WTC11 (cell line): ENCODE results near the gene GNL1. TPM values are rescaled to one million over a fixed set of nuclear protein-coding genes. Genes with fewer than 3 reads are reported as not detected.

Source experiments
- AR ChIP-seq: fragments of 250-450 bp; sonication (Bioruptor Pico); IDR thresholded peaks from 2 replicates; pipeline ENCODE4 v1.9.0; 2021; ENCODE audit warnings: mild to moderate bottlenecking
- ELF4 ChIP-seq: sonication (generic); formaldehyde crosslinking; IDR thresholded peaks from 2 replicates; pipeline ENCODE4 v1.8.1; 2022; ENCODE audit warnings: low read depth, mild to moderate bottlenecking, moderate library complexity, missing genetic modification reagents
- FOXJ3 ChIP-seq: sonication (generic); formaldehyde crosslinking; IDR thresholded peaks from 2 replicates; pipeline ENCODE4 v1.9.0; 2021; ENCODE audit warnings: missing genetic modification reagents, mild to moderate bottlenecking, borderline replicate concordance
- FOXP1 ChIP-seq: sonication (generic); formaldehyde crosslinking; IDR thresholded peaks from 2 replicates; pipeline ENCODE4 v1.8.0; 2022; ENCODE audit warnings: missing genetic modification reagents, mild to moderate bottlenecking, moderate library complexity, borderline replicate concordance
- JUN ChIP-seq: sonication (generic); formaldehyde crosslinking; IDR thresholded peaks from 2 replicates; pipeline ENCODE4 v1.8.0; 2023; ENCODE audit warnings: mild to moderate bottlenecking, missing genetic modification reagents
- NFYB ChIP-seq: sonication (generic); formaldehyde crosslinking; conservative IDR thresholded peaks from 2 replicates; pipeline ENCODE4 v1.8.0; 2022; ENCODE audit warnings: low read depth, missing genetic modification reagents
- NR2C2 ChIP-seq: sonication (generic); formaldehyde crosslinking; IDR thresholded peaks from 2 replicates; pipeline ENCODE4 v1.8.0; 2022; ENCODE audit warnings: mild to moderate bottlenecking, missing genetic modification reagents
- OVOL2 ChIP-seq: fragments of 250-450 bp; sonication (Bioruptor Pico); IDR thresholded peaks from 2 replicates; pipeline ENCODE4 v1.9.0; 2021; ENCODE audit warnings: mild to moderate bottlenecking, borderline replicate concordance
- RELA ChIP-seq: sonication (generic); formaldehyde crosslinking; IDR thresholded peaks from 2 replicates; pipeline ENCODE4 v1.8.1; 2022; ENCODE audit warnings: missing genetic modification reagents, mild to moderate bottlenecking, borderline replicate concordance
- SMAD4 ChIP-seq: sonication (generic); formaldehyde crosslinking; IDR thresholded peaks from 2 replicates; pipeline ENCODE4 v1.8.0; 2022; ENCODE audit warnings: mild to moderate bottlenecking, missing genetic modification reagents
- STAT6 ChIP-seq: sonication (generic); formaldehyde crosslinking; conservative IDR thresholded peaks from 2 replicates; pipeline ENCODE4 v1.8.1; 2023; ENCODE audit warnings: mild to moderate bottlenecking, low read depth, missing genetic modification reagents, moderate library complexity
- TCF7 ChIP-seq: sonication (generic); formaldehyde crosslinking; IDR thresholded peaks from 2 replicates; pipeline ENCODE4 v1.8.0; 2022; ENCODE audit warnings: mild to moderate bottlenecking, low read depth, missing genetic modification reagents, moderate library complexity
- ZBTB21 ChIP-seq: sonication (generic); formaldehyde crosslinking; IDR thresholded peaks from 2 replicates; pipeline ENCODE4 v1.8.1; 2023; ENCODE audit warnings: mild to moderate bottlenecking, missing genetic modification reagents, borderline replicate concordance
- ZNF317 ChIP-seq: sonication (generic); formaldehyde crosslinking; IDR thresholded peaks from 2 replicates; pipeline ENCODE4 v1.8.1; 2023; ENCODE audit warnings: low read depth, mild to moderate bottlenecking, moderate library complexity, missing genetic modification reagents, borderline replicate concordance
- ZNF396 ChIP-seq: fragments of 250-450 bp; sonication (Bioruptor Pico); IDR thresholded peaks from 2 replicates; pipeline ENCODE4 v1.8.0; 2021; ENCODE audit warnings: mild to moderate bottlenecking, moderate library complexity, borderline replicate concordance
- total RNA-seq: library from RNA; stranded (reverse); gene quantifications from 3 replicates; pipeline ENCODE4 v1.2.3, GENCODE V29; 2021
- TF ChIP-seq, protein P1 (sequence below): fragments of 250-450 bp; sonication (Bioruptor Pico); conservative IDR thresholded peaks from 2 replicates; pipeline ENCODE4 v1.9.0; 2021; ENCODE audit warnings: mild to moderate bottlenecking
- TF ChIP-seq, protein P2 (sequence below): sonication (generic); formaldehyde crosslinking; IDR thresholded peaks from 2 replicates; pipeline ENCODE4 v1.8.0; 2022; ENCODE audit warnings: mild to moderate bottlenecking, missing genetic modification reagents
- TF ChIP-seq, protein P3 (sequence below): sonication (generic); formaldehyde crosslinking; IDR thresholded peaks from 2 replicates; pipeline ENCODE4 v1.8.1; 2023; ENCODE audit warnings: mild to moderate bottlenecking, missing genetic modification reagents
- TF ChIP-seq, protein P4 (sequence below): sonication (generic); formaldehyde crosslinking; IDR thresholded peaks from 2 replicates; pipeline ENCODE4 v1.8.0; 2022; ENCODE audit warnings: mild to moderate bottlenecking, missing genetic modification reagents
- TF ChIP-seq, protein P5 (sequence below): sonication (generic); formaldehyde crosslinking; IDR thresholded peaks from 2 replicates; pipeline ENCODE4 v1.8.1; 2023; ENCODE audit warnings: mild to moderate bottlenecking, missing genetic modification reagents, borderline replicate concordance

Gene GNL1
- total RNA-seq, 1 experiment from 2014 or later, result 85.7 TPM

- no peak for TF ChIP-seq AR (CRISPR knock-in tag)
- no peak; the same call in 1 of the 2 replicates for TF ChIP-seq TCF7 (CRISPR knock-in tag)
- TF ChIP-seq FOXJ3 (CRISPR knock-in tag), result peak; percentile 82
- TF ChIP-seq OVOL2 (CRISPR knock-in tag), result no peak
- peak; percentile 83 for TF ChIP-seq NR2C2 (CRISPR knock-in tag)
- TF ChIP-seq, protein P1, sequence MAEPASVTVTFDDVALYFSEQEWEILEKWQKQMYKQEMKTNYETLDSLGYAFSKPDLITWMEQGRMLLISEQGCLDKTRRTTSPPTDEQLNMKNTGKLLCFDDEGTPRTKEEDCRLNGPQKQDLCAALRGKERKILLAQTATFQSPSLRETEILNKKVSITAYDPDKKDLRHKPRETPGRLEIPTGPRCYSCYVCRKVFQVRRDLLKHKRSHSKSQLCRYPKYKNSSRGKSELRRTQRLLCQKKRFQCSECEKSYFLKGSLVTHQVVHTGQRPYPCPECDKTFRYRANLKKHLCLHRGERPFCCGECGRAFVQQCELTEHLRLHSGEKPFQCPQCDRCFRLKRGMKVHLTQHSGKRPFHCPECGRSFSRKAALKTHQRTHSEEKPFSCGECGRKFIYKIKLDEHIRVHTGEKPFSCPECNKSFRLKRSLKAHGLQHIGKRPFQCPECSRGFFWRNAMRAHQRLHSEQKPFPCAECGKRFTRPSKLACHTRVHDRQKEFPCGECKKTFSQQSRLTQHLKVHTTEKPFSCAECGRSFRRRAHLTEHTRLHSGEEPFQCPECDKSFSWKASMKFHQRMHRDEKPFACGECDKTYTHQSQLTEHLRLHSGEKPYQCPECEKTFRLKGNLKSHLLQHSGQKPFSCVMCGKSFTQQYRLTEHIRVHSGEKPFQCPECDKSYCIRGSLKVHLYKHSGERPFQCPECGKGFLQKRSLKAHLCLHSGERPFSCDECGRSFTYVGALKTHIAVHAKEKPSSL (CRISPR knock-in tag), result 0 out of 2 replicates have a peak, but pooled peaks have one; percentile 22
- TF ChIP-seq STAT6 (CRISPR knock-in tag), result no peak
- TF ChIP-seq, protein P2, sequence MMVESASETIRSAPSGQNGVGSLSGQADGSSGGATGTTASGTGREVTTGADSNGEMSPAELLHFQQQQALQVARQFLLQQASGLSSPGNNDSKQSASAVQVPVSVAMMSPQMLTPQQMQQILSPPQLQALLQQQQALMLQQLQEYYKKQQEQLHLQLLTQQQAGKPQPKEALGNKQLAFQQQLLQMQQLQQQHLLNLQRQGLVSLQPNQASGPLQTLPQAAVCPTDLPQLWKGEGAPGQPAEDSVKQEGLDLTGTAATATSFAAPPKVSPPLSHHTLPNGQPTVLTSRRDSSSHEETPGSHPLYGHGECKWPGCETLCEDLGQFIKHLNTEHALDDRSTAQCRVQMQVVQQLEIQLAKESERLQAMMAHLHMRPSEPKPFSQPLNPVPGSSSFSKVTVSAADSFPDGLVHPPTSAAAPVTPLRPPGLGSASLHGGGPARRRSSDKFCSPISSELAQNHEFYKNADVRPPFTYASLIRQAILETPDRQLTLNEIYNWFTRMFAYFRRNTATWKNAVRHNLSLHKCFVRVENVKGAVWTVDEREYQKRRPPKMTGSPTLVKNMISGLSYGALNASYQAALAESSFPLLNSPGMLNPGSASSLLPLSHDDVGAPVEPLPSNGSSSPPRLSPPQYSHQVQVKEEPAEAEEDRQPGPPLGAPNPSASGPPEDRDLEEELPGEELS, result peak; percentile 95
- TF ChIP-seq FOXP1, result peak; percentile 98
- TF ChIP-seq, protein P3, sequence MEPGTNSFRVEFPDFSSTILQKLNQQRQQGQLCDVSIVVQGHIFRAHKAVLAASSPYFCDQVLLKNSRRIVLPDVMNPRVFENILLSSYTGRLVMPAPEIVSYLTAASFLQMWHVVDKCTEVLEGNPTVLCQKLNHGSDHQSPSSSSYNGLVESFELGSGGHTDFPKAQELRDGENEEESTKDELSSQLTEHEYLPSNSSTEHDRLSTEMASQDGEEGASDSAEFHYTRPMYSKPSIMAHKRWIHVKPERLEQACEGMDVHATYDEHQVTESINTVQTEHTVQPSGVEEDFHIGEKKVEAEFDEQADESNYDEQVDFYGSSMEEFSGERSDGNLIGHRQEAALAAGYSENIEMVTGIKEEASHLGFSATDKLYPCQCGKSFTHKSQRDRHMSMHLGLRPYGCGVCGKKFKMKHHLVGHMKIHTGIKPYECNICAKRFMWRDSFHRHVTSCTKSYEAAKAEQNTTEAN (CRISPR knock-in tag), result peak; percentile 95
- TF ChIP-seq NFYB (CRISPR knock-in tag), result no peak; the same call in 1 of the 2 replicates
- no peak for TF ChIP-seq ZBTB21 (CRISPR knock-in tag)
- TF ChIP-seq, protein P4, sequence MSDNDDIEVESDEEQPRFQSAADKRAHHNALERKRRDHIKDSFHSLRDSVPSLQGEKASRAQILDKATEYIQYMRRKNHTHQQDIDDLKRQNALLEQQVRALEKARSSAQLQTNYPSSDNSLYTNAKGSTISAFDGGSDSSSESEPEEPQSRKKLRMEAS (CRISPR knock-in tag), result peak; percentile 99
- no peak for TF ChIP-seq ZNF396
- no peak for TF ChIP-seq ELF4 (CRISPR knock-in tag)
- TF ChIP-seq ZNF317 (CRISPR knock-in tag), result 0 out of 2 replicates have a peak, but pooled peaks have one; percentile 50
- no peak; the same call in 1 of the 2 replicates for TF ChIP-seq RELA (CRISPR knock-in tag)
- no peak; the same call in none of the 2 replicates for TF ChIP-seq JUN (CRISPR knock-in tag)
- TF ChIP-seq SMAD4, result peak; percentile 89; the same call in 1 of the 2 replicates
- TF ChIP-seq, protein P5, sequence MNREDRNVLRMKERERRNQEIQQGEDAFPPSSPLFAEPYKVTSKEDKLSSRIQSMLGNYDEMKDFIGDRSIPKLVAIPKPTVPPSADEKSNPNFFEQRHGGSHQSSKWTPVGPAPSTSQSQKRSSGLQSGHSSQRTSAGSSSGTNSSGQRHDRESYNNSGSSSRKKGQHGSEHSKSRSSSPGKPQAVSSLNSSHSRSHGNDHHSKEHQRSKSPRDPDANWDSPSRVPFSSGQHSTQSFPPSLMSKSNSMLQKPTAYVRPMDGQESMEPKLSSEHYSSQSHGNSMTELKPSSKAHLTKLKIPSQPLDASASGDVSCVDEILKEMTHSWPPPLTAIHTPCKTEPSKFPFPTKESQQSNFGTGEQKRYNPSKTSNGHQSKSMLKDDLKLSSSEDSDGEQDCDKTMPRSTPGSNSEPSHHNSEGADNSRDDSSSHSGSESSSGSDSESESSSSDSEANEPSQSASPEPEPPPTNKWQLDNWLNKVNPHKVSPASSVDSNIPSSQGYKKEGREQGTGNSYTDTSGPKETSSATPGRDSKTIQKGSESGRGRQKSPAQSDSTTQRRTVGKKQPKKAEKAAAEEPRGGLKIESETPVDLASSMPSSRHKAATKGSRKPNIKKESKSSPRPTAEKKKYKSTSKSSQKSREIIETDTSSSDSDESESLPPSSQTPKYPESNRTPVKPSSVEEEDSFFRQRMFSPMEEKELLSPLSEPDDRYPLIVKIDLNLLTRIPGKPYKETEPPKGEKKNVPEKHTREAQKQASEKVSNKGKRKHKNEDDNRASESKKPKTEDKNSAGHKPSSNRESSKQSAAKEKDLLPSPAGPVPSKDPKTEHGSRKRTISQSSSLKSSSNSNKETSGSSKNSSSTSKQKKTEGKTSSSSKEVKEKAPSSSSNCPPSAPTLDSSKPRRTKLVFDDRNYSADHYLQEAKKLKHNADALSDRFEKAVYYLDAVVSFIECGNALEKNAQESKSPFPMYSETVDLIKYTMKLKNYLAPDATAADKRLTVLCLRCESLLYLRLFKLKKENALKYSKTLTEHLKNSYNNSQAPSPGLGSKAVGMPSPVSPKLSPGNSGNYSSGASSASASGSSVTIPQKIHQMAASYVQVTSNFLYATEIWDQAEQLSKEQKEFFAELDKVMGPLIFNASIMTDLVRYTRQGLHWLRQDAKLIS (CRISPR knock-in tag), result peak; percentile 47; the same call in 1 of the 2 replicates
These were observed 805 bp upstream of the GNL1 start, which contains the start of gene PRR3 (continued) for GRCh38 chr6:30556906-30557682.
